Stimulated activated CD4-positive, alpha-beta T cell treated with anti-CD3 and anti-CD28 coated beads, Interleukin-12 subunit alpha, Interleukin-12 subunit beta, amount 100 ng/mL, for 24 hours (primary cell): ENCODE results near the gene ATAD1.
"Not testable (repeated sequence)": the region's sequence is repeated elsewhere in the genome, so short reads cannot be mapped to it uniquely, and the experiment has no call there.

Experiments
- DNase-seq, 2 experiments: peaks; one replicate each; pipeline ENCODE4 v3.0.0-alpha.2; 2020; ENCODE audit warnings: low read depth in 2 of 2

ATAD1 gene

GRCh38 chr10:87846711-87847110 is 28.7 kb upstream of the ATAD1 start:
- not testable (repeated sequence) for DNase-seq

GRCh38 chr10:87846023-87846422 is 28.0 kb upstream of the ATAD1 start:
- no peak for DNase-seq

GRCh38 chr10:87845624-87845998 is 27.6 kb upstream of the ATAD1 start:
- no peak for DNase-seq

- no peak for DNase-seq
Measured at GRCh38 chr10:87844837-87845623, 27.0 kb upstream of the ATAD1 start.

- DNase-seq: no peak
Measured at GRCh38 chr10:87843714-87844113, 25.7 kb upstream of the ATAD1 start.

- DNase-seq: no peak
Measured at GRCh38 chr10:87842776-87843497, 24.9 kb upstream of the ATAD1 start.

GRCh38 chr10:87842220-87842641 is 24.2 kb upstream of the ATAD1 start:
- DNase-seq: no peak

- DNase-seq: no peak
Measured at GRCh38 chr10:87841186-87841585, 23.2 kb upstream of the ATAD1 start.

GRCh38 chr10:87838650-87839049 is 20.6 kb upstream of the ATAD1 start:
- no peak for DNase-seq

GRCh38 chr10:87837445-87837844 is 19.4 kb upstream of the ATAD1 start:
- no peak for DNase-seq

GRCh38 chr10:87836098-87836497 is 18.1 kb upstream of the ATAD1 start:
- no peak for DNase-seq

- DNase-seq: no peak
Measured at GRCh38 chr10:87829986-87830729, 12.1 kb upstream of the ATAD1 start.

- DNase-seq: not testable (repeated sequence)
Measured at GRCh38 chr10:87829051-87829450, 11.0 kb upstream of the ATAD1 start.

GRCh38 chr10:87827681-87828080 is 9.7 kb upstream of the ATAD1 start:
- no peak for DNase-seq

GRCh38 chr10:87826653-87827052 is 8.6 kb upstream of the ATAD1 start:
- no peak for DNase-seq

GRCh38 chr10:87819289-87819585 is 1.2 kb upstream of the ATAD1 start:
- no peak for DNase-seq

- DNase-seq: peak; percentile 50 to 62
Measured at GRCh38 chr10:87818505-87819288, 671 bp upstream of the ATAD1 start.

GRCh38 chr10:87816898-87817608 is 973 bp downstream of the ATAD1 start:
- DNase-seq: no peak

- DNase-seq: no peak
Measured at GRCh38 chr10:87816163-87816897, 1.7 kb downstream of the ATAD1 start.

GRCh38 chr10:87804939-87805569 is 13.0 kb downstream of the ATAD1 start:
- DNase-seq: no peak
